Measurements from ENCODE around the gene GPS2. TPM values are rescaled to one million over a fixed set of nuclear protein-coding genes. Genes with fewer than 3 reads are reported as not detected.
"Not testable (repeated sequence)": the region's sequence is repeated elsewhere in the genome, so short reads cannot be mapped to it uniquely, and the experiment has no call there.

The GPS2 gene
- total and polyA plus RNA-seq, 7 donors = 71.8 to 197 (median 101) TPM

DNA sequence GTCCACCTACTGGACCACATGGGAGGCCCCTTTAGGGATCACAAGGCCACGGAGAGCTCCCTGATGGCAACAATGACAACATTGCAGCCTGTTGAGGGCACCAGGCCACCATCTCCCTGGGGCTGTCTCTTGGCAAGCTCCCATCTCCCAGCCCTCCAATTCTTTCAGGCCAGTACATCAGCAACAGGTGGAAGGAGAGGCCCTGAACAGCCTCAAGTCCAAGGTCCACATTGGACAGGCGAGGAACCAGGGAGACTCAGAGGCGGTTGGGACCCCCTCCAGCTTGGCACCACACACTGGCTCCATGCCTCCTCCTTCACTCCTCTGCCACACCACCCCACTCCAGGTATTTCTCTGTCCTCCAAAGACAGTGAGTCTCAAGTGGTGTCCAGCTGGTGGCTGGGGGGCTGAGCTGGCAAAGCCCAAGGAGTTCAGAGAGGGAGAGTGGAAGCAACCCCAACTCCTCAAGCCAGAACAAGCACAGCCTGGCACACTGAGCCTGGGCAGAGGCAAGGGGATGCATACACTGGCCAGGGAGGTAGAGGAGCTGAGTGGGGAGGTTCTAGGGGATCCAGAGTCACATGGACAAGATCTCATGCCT lies 19.9 kb upstream of the GPS2 start:
- WGBS, 3 donors = 52 to 68% (median 58%) methylated on average over 3 of the region's 3 CpGs
- no peak overlapping the region for H3K4me3 ChIP-seq
- H3K4me1 ChIP-seq = no peaks in the 10 kb centered on the region
- intact Hi-C loops (cut with DNase I) = no loop called here
- TF ChIP-seq, protein P1, sequence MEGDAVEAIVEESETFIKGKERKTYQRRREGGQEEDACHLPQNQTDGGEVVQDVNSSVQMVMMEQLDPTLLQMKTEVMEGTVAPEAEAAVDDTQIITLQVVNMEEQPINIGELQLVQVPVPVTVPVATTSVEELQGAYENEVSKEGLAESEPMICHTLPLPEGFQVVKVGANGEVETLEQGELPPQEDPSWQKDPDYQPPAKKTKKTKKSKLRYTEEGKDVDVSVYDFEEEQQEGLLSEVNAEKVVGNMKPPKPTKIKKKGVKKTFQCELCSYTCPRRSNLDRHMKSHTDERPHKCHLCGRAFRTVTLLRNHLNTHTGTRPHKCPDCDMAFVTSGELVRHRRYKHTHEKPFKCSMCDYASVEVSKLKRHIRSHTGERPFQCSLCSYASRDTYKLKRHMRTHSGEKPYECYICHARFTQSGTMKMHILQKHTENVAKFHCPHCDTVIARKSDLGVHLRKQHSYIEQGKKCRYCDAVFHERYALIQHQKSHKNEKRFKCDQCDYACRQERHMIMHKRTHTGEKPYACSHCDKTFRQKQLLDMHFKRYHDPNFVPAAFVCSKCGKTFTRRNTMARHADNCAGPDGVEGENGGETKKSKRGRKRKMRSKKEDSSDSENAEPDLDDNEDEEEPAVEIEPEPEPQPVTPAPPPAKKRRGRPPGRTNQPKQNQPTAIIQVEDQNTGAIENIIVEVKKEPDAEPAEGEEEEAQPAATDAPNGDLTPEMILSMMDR (IDR thresholded peaks at IDR 0.05) = no peak
- no peak overlapping the region for H3K27ac ChIP-seq
- ATAC-seq = no peak
- H3K9me3 ChIP-seq = no peaks in the 10 kb centered on the region
- DNase-seq = no peak
- peaks cover 0 to 25% (median 4%) of the 10 kb centered on the region in 3 donors for H3K27me3 ChIP-seq (ENCODE audit: insufficient read depth in 3 of 3, low read length in 2 of 3)
- no peaks in the 10 kb centered on the region for H3K36me3 ChIP-seq (ENCODE audit: insufficient read depth in 1 of 2, low read depth in 1 of 2)

GRCh38 chr17:7332600-7333069 lies 17.5 kb upstream of the GPS2 start:
- H3K27me3 ChIP-seq (ENCODE audit: insufficient read depth in 3 of 3, low read length in 2 of 3) = peaks cover 0 to 11% (median 4%) of the 10 kb centered on the region in 3 donors
- H3K9me3 ChIP-seq; H3K4me1 ChIP-seq; H3K4me3 ChIP-seq; ATAC-seq; H3K27ac ChIP-seq; H3K36me3 ChIP-seq (ENCODE audit: insufficient read depth in 1 of 2, low read depth in 1 of 2); DNase-seq; intact Hi-C loops (cut with DNase I): not testable (repeated sequence)
- 53 to 57% (median 54%) methylated on average over 14 of the region's 14 CpGs for WGBS, 3 donors

GRCh38 chr17:7332111-7332510 lies 17.0 kb upstream of the GPS2 start:
- Histone ChIP-seq H3K9me3 (no peaks in the 10 kb centered on the region), H3K36me3 (ENCODE audit: insufficient read depth in 1 of 2, low read depth in 1 of 2) (no peaks in the 10 kb centered on the region), H3K27me3 (ENCODE audit: insufficient read depth in 3 of 3, low read length in 2 of 3) (peaks cover 0 to 11% (median 4%) of the 10 kb centered on the region in 3 donors), H3K27ac (no peak overlapping the region), H3K4me3 (no peak overlapping the region), H3K4me1 (peaks cover 12% of the 10 kb centered on the region)
- WGBS, 3 donors = 51 to 65% (median 63%) methylated on average over 7 of the region's 7 CpGs
- no peak for DNase-seq
- intact Hi-C loops (cut with DNase I) = no loop called here
- no peak for ATAC-seq
- TF ChIP-seq, protein P1 (IDR thresholded peaks at IDR 0.05) = no peak

- no peaks in the 10 kb centered on the region for H3K9me3 ChIP-seq
- ATAC-seq (no peak), DNase-seq (no peak)
- H3K27me3 ChIP-seq (ENCODE audit: insufficient read depth in 3 of 3, low read length in 2 of 3) = peaks cover 0 to 4% (median 0%) of the 10 kb centered on the region in 3 donors
- WGBS, 3 donors = 57 to 66% (median 63%) methylated on average over 13 of the region's 13 CpGs
- H3K27ac ChIP-seq = peak overlapping the region; percentile 92
- intact Hi-C loops (cut with DNase I) = no loop called here
- peaks cover 0 to 14% of the 10 kb centered on the region in 2 donors for H3K36me3 ChIP-seq (ENCODE audit: insufficient read depth in 1 of 2, low read depth in 1 of 2)
- TF ChIP-seq, protein P1 (IDR thresholded peaks at IDR 0.05) = no peak
- H3K4me3 ChIP-seq = peak overlapping the region; percentile 95
- H3K4me1 ChIP-seq = peaks cover 12% of the 10 kb centered on the region
Observed at GRCh38 chr17:7330638-7331015, 15.5 kb upstream of the GPS2 start.

DNA sequence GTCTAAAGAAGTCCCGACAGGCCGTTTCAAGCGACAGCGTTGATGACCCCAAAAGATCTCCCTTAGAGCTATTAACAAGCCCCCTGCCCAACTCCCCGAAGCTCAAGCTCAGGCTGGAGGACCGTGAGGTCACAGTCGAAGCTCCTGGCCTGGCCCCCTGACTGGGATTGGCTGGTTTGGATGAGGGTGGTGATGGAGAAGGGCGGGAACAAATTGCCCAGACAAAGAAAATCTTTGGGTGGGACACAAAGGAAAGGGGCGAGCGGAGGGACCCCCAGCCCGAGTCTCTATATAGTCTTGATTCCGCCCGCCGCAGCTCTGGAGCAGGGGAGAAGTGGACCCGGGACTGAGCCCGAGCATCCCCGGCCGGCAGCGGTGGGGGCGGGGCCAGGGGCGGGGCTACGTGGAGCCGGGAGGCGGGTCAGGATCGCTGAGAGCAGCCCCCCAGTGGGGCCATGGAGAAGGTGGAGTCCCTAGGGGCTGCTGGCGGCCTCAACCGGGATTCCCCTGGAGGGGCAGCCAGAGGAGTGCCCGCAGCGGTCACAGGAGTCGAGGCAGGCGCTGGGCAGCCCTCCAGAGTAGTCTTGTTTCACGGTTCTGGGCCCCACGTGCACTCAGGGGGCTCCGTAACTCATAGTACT lies 15.0 kb upstream of the GPS2 start:
- peak overlapping the region; percentile 92 for H3K27ac ChIP-seq
- WGBS, 3 donors = 0 to 1% (median 1%) methylated on average over 33 to 34 of the region's 34 CpGs
- ATAC-seq (peak; percentile 58 to 71 (median 60)), DNase-seq (peak; percentile 80 to 88)
- H3K4me3 ChIP-seq = peak overlapping the region; percentile 95
- H3K9me3 ChIP-seq = no peaks in the 10 kb centered on the region
- TF ChIP-seq, protein P1 (IDR thresholded peaks at IDR 0.05) = no peak
- H3K4me1 ChIP-seq = peaks cover 12% of the 10 kb centered on the region
- H3K27me3 ChIP-seq (ENCODE audit: insufficient read depth in 3 of 3, low read length in 2 of 3) = peaks cover 0 to 2% (median 0%) of the 10 kb centered on the region in 3 donors
- peaks cover 0 to 20% of the 10 kb centered on the region in 2 donors for H3K36me3 ChIP-seq (ENCODE audit: insufficient read depth in 1 of 2, low read depth in 1 of 2)
- intact Hi-C loops (cut with DNase I) = no loop called here

Data from psoas muscle (tissue), 8 donors.